ENCODE data around the gene CNOT1.
"Not testable (repeated sequence)": the region's sequence is repeated elsewhere in the genome, so short reads cannot be mapped to it uniquely, and the experiment has no call there.

Gene CNOT1

DNA sequence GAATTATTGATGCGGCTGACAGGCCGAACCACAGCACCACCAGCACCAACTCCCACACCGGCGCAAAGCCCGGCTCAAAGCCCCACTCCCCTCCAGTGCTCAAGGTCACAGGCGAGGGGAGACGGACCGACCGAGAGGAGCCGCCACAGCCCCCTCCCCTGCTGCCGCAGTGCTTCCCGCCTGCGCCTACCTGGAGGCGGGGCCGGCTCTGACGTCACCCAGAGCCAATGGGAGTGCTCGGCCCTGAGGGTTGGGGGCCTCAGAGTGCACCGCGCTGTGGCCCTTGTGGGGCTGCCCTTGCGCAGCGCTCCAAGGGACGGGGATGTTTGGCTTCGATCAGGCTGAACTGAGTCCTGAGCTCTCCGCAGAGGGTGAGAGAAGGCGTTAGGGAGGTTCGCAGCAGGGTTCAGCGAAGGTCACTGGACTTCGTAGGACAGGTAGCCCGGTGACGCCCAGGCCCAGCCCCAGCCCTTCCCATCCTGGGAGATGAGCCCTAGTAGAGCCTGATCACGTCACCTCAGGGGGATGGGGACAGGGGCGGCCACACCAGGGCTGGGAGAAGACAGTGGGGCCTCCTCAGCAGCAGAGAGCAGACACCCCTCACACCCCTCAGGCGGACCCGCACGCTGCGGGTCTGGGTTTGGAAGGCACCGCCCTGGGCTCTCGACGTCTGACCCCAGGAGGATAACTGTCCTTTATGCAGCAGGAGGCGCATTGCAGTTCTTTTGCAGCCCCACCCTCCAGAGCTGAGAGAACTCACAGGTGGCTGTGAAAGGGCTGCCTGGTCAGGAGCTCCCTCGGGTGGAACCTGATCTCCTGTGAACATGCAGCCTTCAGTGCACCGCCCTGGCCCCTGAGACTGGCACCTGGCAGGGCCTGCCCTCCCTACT lies 128.1 kb downstream of the CNOT1 start:
- DNase-seq, result peak; percentile 68

DNA sequence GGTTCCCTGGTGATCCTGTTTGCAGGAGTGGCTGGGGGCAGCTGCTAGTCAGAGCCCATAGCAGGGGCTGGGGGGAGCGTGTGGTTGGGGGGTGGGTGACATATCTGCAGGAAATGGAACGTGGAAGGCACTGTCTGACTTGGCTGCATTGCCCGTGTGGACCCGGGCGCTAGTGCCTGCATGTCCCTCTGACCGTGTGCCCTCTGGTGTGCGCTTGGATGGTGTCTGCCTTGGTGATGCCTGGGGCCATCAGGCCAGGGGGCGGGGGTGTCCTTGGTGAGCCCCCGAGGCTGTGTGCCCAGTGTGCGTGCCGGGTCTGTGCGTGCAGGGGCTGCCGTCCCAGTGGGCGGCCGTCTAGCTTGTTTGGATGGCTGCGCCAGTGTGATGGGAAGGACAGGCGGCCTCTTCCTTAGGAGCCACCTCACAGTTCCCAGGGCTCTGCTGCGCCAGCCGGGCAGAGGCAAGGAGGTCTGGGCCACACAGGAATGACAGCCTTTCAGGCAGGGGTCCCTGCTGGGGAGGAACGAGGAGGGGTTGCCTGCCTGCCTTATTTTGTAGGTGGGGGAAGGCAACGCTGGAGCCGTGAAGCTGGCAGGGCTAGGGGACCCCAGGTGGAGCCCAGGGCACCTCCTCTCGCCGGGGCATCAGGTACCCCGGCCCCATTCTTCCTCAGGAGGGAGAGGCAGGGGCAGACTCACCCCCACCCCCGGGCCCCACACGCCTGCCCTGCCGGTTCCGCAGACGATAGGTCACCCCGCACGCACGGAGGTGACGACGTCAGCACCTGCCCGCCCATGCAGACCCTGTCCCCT lies 129.0 kb downstream of the CNOT1 start:
- DNase-seq, result peak; percentile 68

DNA sequence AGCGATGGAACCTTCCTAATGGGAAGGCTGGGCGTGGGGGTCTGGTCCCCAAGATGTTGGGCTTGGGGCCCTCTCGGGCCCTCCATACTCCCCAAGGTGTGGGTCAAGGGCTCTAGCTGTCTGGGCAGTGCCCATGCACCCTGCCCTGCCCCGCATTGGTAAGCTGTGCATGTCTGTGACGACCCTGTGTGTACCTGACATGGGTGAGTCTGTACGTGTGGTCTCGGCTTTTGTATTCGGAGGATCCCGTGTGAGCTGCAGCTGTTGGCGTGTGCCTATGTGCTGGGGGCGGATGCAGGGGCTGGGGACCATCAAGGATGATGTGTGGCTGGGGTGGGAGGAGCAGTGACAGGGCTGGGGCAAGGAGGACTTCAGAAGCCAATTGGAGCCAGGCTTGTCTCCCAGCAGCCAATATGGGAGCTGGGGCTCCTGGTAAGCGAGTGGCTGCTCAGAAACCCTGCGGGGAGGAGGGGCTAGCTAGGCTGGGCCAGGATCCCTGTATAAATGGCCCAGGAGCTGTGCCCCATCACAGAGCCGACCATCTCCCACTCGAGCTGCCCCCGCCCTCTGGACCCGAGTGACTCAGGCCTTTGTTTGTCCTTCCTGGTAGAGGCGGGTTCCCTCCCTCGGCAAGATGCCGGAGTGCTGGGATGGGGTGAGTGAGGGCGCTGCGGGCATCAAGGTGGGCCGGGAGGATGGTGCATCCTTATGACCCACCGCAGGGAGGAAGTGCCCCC lies 129.8 kb downstream of the CNOT1 start, which contains the start of gene NDRG4:
Gene NDRG4 (plus strand): TSS at position 529 of the 737 bp plus-strand sequence. CDS start 106 bp downstream, at position 635.
- peak; percentile 96 for DNase-seq

DNA sequence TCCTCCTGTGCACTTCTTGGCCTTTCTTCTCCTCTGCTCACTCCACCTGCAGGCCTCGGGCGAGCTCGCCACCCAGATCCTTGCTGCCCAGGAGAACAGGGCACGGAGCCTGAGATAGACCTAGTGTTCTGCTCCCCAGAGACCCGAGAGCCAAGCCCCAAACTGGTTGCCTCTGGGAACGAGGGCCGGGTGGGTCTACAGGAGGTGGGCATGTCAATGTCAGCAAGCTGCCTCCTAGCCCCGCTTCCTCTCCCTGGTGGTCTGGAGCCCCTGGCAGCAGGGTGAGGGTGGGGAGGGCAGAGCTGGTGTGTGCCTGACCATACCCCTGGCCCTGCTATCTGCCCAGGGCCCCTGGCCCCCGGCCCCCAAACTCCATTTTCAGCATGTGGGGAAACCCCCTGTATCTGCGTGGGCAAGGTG lies 130.5 kb downstream of the CNOT1 start:
- no peak for DNase-seq

DNA sequence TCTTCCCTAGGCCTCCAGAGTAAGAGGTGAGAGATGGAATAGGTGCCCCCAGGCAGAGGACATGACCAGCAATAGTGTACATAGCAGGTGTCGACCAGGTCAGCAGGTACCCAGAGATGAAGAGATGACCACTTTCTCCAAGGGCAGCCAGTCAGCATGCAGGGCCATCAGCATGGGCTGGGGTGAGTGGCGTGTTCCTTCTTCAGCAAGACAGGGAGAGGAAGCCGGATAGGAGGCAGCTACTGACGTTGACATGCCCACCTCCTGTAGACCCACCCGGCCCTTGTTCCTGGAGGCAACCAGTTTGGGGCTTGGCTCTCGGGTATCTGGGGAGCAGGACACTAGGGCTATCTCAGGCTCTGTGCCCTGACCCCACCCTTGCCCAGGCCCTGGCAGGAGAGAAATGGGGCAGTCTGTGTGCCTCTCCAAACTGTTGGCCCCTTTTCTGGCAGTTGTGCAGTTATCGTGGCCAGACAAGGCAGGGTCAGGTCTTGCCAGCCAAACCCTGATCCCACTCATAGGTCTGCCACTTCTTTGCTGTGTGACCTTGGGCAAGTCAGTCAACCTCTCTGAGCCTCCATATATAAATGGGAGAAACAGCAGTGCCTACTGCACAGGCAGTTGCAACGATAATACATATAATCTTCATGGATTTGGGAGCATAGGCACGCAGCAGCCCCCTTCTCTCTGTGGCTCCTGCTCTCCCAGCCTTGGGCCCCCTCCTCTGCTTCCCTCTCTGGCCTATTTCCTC lies 131.1 kb downstream of the CNOT1 start:
- peak; percentile 32 for DNase-seq

DNA sequence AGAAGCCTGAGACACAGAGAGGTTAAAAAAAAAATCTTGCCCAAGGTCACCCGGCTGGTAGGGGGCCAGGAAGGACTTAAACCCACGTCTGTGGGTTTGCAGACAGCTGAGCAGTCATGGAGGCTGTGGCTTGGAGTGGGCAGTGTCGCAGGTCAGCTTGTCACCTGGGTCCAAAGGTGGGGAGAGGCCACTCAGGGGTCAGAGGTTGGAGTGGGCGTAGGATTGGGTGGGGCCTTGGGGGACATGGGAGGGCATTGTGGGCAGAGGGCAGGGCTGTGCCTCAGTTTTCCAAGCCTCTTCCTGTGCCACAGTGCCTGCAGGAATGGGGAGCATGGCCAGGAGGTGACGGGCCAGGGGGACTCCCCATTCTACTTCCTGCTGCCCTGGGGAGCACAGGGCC lies 131.7 kb downstream of the CNOT1 start:
- peak; percentile 11 for DNase-seq

DNA sequence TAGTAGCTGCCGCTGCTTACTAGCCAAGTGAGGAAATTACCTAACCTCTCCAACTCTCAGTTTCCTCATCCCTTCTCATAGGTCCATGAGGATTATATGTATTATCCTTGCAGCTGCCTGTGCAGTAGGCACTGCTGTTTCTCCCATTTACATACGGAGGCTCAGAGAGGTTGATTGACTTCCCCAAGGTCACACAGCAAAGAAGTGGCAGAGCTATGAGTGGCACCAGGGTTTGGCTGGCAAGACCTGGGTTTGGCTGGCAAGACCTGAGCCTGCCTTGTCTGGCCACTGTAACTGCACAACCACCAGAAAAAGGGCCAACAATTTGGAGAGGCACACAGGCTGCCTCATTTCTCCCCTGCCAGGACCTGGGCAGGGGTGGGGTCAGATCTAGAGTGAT lies 132.2 kb downstream of the CNOT1 start:
- DNase-seq, result no peak

DNA sequence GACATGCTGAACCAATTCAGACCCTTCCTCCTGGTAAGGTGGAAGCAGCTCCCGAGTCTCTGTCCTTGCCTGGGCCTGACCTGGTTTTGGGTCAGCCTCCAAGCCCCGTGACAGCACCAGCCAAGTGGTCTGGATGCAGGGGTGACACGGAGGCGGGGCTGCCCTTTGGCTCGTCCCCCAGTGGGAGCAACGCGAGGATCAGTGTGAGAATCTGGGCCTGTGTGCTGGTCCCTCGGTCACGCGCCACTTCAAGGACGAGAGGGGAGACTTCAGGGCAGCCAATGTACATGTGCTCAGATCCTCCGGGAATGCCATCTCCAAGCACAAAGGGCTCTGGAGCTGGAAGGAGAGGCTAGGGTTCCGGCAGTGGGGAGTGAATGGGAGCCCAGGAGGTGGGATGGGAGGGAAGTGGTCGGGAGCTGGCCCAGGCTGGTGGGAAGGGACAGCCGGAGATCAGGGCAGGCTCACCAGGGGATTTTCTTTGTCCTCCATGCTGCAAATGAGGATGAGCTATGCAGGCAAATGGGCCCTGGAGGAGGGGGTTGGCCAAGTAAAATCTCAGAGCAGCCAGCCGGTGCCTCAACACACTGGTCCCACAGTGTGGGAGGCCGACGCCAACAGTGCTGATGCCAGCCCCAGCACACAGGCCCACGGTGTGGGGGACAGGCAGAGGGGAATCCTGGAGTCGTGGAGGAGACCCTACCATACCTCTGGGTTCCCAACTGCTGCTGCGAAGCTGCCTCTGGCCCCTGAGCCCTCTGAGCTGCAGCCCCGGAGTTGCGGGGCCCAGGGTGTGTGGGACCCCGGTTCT lies 133.9 kb downstream of the CNOT1 start:
- DNase-seq, result peak; percentile 81

DNA sequence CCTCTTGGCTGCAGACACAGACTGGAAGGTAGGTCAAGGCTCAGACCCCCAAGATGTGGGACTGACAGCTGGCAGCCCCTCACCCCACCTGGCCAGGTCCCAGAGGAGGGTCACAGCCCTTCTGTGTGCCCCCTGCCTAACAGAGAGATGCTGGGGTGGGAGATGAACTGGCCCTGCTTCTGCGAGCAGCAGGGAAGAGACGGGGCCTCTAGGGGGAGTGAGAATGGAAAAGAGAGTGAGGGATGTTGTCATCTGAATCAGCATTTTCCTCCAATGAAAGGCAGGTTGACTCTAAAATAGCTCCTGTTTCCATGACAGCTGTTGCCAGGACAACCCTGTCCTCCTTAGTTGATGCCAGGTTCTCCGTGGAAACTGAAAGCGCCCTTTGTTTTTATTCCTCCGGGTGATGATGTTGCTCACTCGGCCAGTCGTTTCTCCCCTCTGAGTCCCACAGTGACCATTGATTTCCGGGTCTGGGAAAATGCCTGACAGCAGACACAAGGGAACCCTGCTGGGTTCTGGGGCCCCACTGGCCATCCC lies 134.6 kb downstream of the CNOT1 start:
- peak; percentile 98 for DNase-seq

DNA sequence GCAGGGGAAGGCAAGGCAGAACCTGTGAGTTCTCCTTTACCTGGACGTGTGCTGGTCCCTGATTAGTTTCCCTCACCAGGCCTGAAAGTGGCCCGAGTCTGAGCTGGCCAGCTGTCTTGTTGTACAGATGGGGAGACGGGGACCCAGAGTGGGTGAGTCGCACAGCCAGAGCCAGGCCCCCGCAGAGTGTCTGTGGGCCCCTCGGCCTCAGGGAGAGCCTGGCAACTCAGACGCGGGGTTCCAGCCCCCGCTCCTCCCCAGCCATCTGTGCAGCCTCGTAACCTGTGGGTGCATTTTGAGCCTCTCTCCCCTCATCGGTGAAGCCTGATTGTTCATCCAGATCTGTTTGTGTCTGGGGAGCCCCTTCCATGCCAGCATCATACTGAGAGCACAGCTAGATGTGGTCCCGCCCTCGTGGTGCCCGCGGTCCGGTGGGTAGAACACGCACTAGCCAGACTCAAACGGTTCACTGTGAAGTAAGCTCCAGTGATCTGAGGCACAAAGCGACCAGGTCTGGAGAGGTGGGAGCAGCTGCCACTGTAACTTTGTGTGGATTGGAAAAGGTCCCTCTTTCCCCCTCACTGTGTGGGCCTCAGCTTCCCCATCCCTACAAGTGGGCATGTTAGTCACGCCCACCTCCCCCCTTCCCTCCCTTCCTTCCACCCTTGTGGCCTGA lies 135.7 kb downstream of the CNOT1 start:
- peak; percentile 9 for DNase-seq

DNA sequence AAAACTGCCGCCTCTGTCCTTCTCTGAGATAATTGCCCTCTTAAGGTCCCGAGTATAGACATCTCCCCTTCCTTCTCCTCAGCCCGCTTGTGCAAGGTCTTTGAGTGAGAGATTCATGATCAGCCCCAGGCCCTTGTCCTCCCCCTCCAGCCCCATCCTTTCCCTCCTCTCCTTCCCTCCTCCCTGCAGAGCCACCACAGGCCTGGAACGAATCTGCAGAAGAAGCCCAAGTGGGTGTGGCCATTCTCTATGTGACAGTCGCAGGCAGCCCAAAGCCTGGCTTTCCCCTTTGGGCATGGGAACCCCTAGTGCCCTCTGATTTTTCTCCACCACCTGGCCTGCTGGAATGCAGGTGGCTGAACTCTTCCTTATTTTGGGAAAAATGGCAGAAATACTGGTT lies 136.9 kb downstream of the CNOT1 start:
- DNase-seq, result peak; percentile 20

DNA sequence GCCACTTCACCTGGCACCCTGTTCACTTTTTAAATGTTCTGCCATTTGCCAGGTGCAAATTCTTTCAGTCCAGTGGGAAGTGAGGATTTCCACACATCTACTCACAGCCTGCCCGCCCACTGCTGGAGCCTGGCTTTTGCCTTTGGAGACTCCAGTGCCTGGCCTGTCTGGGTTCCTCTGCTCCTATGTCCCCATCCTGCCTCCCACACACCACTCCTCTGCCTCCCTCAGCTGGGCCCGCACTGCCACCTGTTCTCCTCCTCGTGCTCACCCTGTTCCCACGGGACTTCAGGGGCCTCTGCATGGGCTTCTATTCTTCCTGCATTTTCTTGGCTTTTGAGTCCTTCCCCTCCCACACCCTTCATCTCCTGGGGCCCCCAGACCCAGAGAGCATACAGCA lies 137.6 kb downstream of the CNOT1 start:
- no peak for DNase-seq

DNA sequence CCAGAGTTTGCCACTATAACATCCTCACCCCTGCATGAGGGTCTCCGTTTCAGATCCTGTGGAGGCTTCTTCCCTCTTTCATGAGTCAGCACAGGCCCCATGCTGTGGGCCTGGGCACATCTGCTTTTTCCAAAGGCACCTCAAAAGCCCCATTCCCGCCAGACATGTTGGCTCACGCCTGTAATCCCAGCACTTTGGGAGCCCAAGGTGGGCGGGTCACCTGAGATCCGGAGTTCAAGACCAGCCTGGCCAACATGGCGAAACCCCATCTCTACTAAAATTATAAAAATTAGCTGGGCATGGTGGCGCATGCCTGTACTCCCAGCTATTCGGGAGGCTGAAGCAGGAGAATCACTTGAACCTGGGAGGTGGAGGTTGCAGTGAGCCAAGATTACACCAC lies 139.1 kb downstream of the CNOT1 start:
- not testable (repeated sequence) for DNase-seq

DNA sequence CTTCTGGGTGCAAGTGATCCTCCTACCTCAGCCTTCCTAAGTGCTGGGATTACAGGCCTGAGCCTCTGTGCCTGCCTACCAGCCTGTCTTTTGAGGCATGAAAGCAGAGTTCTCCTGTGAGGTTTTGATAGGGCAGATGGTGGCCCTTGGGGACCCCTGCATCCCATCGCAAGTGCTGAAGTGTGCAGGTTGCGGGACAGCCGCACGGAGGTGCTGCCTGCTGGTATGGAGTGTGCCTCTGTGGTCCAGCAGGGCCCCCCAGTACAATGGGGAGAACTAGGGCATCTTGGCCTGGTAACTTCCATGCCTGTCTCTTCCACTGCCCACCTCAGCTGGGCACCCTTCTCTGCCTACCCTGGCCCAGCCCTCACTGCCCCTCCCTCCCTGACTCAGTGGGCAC lies 139.6 kb downstream of the CNOT1 start:
- DNase-seq, result no peak

DNA sequence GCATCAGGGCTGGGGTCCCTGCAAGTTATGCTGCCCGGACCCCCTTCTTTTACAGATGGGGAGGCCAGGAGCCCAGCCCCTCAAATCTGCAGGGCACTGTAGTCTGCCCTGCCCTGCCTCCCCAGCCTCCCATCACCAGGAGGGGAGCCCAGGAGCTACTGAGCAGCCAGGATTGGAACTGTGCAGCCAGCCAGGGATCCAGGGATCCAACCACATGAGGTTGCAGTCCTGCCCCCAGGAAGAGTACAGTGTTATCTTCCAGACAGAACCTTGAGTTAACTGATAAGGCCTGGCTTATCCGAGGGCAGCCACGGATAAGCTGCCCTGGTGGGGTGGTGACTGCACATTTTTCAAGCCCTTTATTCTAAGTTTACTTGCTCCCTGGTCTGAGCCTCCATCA lies 141.1 kb downstream of the CNOT1 start:
- DNase-seq, result no peak

DNA sequence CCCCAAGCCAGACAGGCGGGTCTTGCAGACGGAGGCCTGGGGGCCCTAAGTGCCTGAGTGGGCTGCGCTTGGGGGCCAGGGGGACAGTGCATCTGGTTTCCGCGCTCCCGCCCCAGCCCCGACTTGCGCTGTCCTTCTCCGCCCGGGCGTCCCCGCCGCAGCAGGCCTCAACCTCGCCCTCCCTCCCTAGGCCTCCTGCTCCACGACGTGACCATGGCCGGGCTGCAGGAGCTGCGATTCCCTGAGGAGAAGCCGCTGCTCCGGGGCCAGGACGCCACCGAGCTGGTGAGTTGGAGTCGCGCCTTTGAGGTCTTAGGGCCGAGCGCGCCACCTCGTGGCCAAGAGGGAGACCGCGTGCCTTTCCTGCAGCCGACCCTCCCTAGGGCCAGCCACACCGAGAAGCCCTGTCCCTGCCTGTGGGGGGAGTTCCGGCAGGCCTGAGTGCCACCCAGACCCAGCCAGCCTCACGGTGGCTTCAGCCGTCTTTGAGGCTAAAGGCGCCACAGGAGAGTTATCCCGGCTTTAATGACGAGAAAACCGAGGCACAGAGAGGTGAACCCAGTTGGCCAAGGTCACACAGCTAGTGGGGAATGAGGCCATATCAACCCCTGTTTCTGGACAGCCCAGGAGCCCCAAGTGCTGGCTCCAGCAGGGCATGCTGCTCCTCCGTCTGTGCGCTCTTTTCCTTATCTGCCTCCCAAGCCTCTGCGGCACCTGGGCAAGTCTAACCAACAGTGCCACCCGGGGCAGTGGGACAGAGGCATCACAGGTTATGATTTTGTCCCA lies 141.9 kb downstream of the CNOT1 start:
- peak; percentile 90 for DNase-seq

DNA sequence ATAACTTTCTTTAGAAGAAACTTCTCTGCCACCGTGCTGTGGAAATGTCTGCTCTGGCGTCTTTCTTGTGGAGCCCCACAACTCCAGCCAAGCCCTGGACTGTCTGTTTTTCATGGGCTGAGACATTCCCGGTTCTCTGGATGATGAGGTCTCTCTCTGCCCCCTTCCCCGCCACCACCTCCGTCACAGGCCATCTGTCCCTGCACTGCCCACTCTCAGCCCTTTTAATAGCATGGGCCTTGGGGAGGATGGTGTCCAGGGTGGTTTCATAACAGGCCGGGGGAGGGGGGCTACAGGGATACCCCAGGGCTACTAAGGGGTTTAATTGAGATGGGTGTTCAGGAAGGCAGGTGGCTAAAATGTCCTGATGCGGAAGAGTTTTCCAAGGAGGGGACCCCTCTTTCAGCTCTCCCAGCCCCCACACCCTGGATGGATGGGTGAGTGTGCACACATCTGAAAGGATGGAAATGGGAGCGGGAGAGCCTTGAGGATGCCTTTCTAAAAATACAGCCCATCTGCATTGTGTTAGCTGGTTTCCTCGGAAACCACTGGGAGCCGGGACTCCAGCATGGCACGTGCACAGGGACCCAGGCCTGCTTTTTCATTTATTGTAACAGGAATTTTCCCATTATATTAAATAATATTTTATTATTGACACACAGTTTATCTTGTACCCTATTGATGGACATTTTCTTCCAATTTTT lies 144.3 kb downstream of the CNOT1 start:
- DNase-seq, result no peak

DNA sequence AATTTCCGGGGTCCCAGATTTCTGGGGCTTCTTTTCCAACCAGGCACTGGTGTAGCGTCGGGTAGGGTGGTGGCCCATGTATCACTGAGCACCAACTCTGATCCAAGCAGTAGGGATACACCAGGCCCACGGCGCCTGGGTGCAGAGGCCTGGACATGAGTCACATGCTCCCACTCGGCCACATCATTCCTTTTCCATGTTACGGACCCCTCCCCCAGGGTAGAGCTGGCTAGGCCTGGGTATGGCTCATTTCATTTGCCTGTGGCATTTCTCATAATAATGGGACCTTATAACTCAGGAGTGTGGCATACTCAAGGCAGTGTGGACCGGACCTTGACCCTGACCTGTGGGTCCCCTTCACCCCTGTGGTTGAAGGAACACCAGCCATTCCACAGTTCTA lies 147.7 kb downstream of the CNOT1 start:
- no peak for DNase-seq

DNA sequence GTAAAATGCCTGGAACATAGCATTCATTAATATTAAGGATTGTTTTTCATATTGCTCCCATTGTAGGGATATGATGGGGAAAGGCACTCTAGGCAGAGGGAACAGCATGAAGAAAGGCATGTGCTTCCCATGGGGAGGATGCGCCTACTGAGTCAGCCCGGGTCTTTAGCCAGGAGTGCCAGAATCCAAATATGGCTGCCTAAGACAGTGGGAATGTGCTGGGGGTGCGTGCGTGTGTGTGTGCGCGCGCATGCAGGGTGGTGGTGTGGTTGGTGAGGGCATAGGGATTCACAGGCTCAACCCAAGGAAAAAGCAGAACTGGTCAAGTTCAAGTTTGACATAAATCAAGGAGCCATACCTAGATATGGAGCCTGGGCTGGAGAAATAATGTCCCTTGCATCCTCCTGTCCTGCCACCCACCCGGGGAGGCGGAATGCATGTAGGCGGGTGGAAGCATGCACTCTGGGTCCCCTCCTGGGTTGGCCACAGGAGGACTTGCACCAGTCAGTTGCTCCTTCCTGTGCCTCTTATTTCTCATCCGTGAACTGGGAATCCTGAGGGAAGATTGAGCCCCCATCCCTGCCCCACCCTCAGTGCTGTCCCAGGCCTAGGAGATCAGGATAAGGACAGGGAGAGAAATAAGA lies 148.3 kb downstream of the CNOT1 start:
- no peak for DNase-seq
